Activated T-helper 1 cell treated with anti-CD3 and anti-CD28 coated beads, Interleukin-12 subunit alpha, Interleukin-12 subunit beta, Interleukin-2, Interleukin-4 antibody, amounts not matched to agents 30 ng/mL and 10 ng/mL and 1 ng/mL, durations not matched to agents 14 hours and 24 hours and 36 hours (primary cell): ENCODE results near the gene PNO1. TPM values are rescaled to one million over a fixed set of nuclear protein-coding genes. Genes with fewer than 3 reads are reported as not detected.

ENCODE experiments used
- DNase-seq: peaks from one replicate; pipeline ENCODE4 v3.0.0; 2021; ENCODE audit warnings: low spot score
- H3K27ac Mint-ChIP-seq: one replicate; pipeline ENCODE4 v1.8.0; 2021; ENCODE audit warnings: mild to moderate bottlenecking, mixed read lengths
- H3K27me3 Mint-ChIP-seq: one replicate; pipeline ENCODE4 v1.8.0; 2022; ENCODE audit warnings: mild to moderate bottlenecking, moderate library complexity, mixed read lengths; ENCODE audit not compliant: insufficient read depth
- H3K36me3 Mint-ChIP-seq: one replicate; pipeline ENCODE4 v1.8.0; 2021; ENCODE audit warnings: low read depth, mixed read lengths
- H3K4me1 Mint-ChIP-seq: one replicate; pipeline ENCODE4 v1.8.0; 2021; ENCODE audit warnings: low read depth, mixed read lengths
- H3K4me3 Mint-ChIP-seq: one replicate; pipeline ENCODE4 v1.8.0; 2021; ENCODE audit warnings: mild to moderate bottlenecking, moderate library complexity, mixed read lengths
- H3K9me3 Mint-ChIP-seq: one replicate; pipeline ENCODE4 v1.8.0; 2021; ENCODE audit warnings: mixed read lengths
- intact Hi-C: fragments of 100-400 bp; cut with micrococcal nuclease; formaldehyde crosslinking; loops from one replicate; pipeline ENCODE4 v1.15.1; 2024
- total RNA-seq: library from RNA; stranded (reverse); gene quantifications from 2 replicates; pipeline ENCODE4 v1.2.3, GENCODE V29; 2022

PNO1 gene
- total RNA-seq, 1 donor from 2014 or later: 33.4 TPM

- no peak overlapping the region for H3K27ac Mint-ChIP-seq
- peaks cover 64% of the 10 kb centered on the region for H3K4me1 Mint-ChIP-seq
- H3K27me3 Mint-ChIP-seq: no peaks in the 10 kb centered on the region
- H3K9me3 Mint-ChIP-seq: no peaks in the 10 kb centered on the region
- no peak overlapping the region for H3K4me3 Mint-ChIP-seq
- intact Hi-C loops: no loop called here
- no peak for DNase-seq
- H3K36me3 Mint-ChIP-seq: peaks cover 18% of the 10 kb centered on the region
These were observed 59.0 kb downstream of the PNO1 start for GRCh38 chr2:68216454-68217310.

GRCh38 chr2:68217729-68218128, 60.0 kb downstream of the PNO1 start:
- Mint-ChIP-seq H3K9me3 (no peaks in the 10 kb centered on the region), H3K4me1 (peaks cover 69% of the 10 kb centered on the region), H3K27me3 (no peaks in the 10 kb centered on the region), H3K4me3 (no peak overlapping the region), H3K27ac (no peak overlapping the region), H3K36me3 (peaks cover 12% of the 10 kb centered on the region)
- DNase-seq: no peak
- intact Hi-C loops: no loop called here

GRCh38 chr2:68218343-68218901, 60.7 kb downstream of the PNO1 start:
- H3K4me3 Mint-ChIP-seq: no peak overlapping the region
- peaks cover 67% of the 10 kb centered on the region for H3K4me1 Mint-ChIP-seq
- intact Hi-C loops: no loop called here
- no peaks in the 10 kb centered on the region for H3K9me3 Mint-ChIP-seq
- DNase-seq: no peak
- no peak overlapping the region for H3K27ac Mint-ChIP-seq
- peaks cover 12% of the 10 kb centered on the region for H3K36me3 Mint-ChIP-seq
- H3K27me3 Mint-ChIP-seq: no peaks in the 10 kb centered on the region

- Mint-ChIP-seq H3K36me3 (peaks cover 3% of the 10 kb centered on the region), H3K27ac (no peak overlapping the region), H3K27me3 (no peaks in the 10 kb centered on the region), H3K9me3 (no peaks in the 10 kb centered on the region), H3K4me1 (peaks cover 72% of the 10 kb centered on the region), H3K4me3 (no peak overlapping the region)
- no peak for DNase-seq
- intact Hi-C loops: loop anchor here (2.0 kb wide), 1 partner anchor 19 kb away; no protein-coding TSS in a partner anchor
These were observed 64.6 kb downstream of the PNO1 start for GRCh38 chr2:68222287-68222686.

GRCh38 chr2:68223419-68223818, 65.7 kb downstream of the PNO1 start:
- Mint-ChIP-seq H3K4me3 (no peak overlapping the region), H3K27me3 (no peaks in the 10 kb centered on the region), H3K27ac (no peak overlapping the region), H3K4me1 (peaks cover 71% of the 10 kb centered on the region), H3K9me3 (no peaks in the 10 kb centered on the region), H3K36me3 (peaks cover 3% of the 10 kb centered on the region)
- intact Hi-C loops: loop anchor here (2.0 kb wide), 1 partner anchor 21 kb away; no protein-coding TSS in a partner anchor
- DNase-seq: no peak

GRCh38 chr2:68225119-68225632, 67.5 kb downstream of the PNO1 start:
- peak overlapping the region; percentile 20 for H3K27ac Mint-ChIP-seq
- H3K36me3 Mint-ChIP-seq: peaks cover 3% of the 10 kb centered on the region
- H3K9me3 Mint-ChIP-seq: no peaks in the 10 kb centered on the region
- H3K4me3 Mint-ChIP-seq: no peak overlapping the region
- intact Hi-C loops: loop anchor here (1.0 to 2.0 kb wide), 2 partner anchors 8 to 26 kb away; no protein-coding TSS in a partner anchor
- DNase-seq: no peak
- H3K27me3 Mint-ChIP-seq: no peaks in the 10 kb centered on the region
- H3K4me1 Mint-ChIP-seq: peaks cover 68% of the 10 kb centered on the region

Other genes starting within 250 kb of the PNO1 start
- 28.3 and 31.0 TPM in 2 replicates for gene C1D, start 94.9 kb upstream of the PNO1 start, total RNA-seq
- gene PPP3R1, start 94.6 kb downstream of the PNO1 start, total RNA-seq: 84.2 and 85.9 TPM in 2 replicates
- not detected in 2 replicates for gene CNRIP1, start 162.1 kb downstream of the PNO1 start, total RNA-seq
- gene PLEK, start 207.4 kb downstream of the PNO1 start, total RNA-seq: 3.2 TPM in 2 replicates